ENCODE results near the gene PITPNB.

PITPNB gene

GRCh38 chr22:27814993-27815392 is 104.1 kb downstream of the PITPNB start:
- Histone ChIP-seq H4K20me1 (ENCODE audit: insufficient read depth) (no peaks in the 10 kb centered on the region), H3K4me1 (ENCODE audit: low read depth, poor library complexity, severe bottlenecking) (no peaks in the 10 kb centered on the region), H3K79me2 (ENCODE audit: insufficient read depth, low read depth) (no peaks in the 10 kb centered on the region), H3K4me3 (IDR thresholded peaks at IDR 0.05; ENCODE audit: insufficient read depth, low read depth, low read length) (no peak overlapping the region), H3K9ac (no peak overlapping the region), H3K27me3 (ENCODE audit: insufficient read depth, low read depth) (no peaks in the 10 kb centered on the region), H3K27ac (no peak overlapping the region), H3K4me2 (no peak overlapping the region), H3K36me3 (ENCODE audit: insufficient read depth) (no peaks in the 10 kb centered on the region), H2AFZ (ENCODE audit: low read depth) (no peak overlapping the region)
- TF ChIP-seq CTCF (conservative IDR thresholded peaks at IDR 0.05; ENCODE audit: low read depth, low read length), result no peak

GRCh38 chr22:27811778-27812177 is 107.3 kb downstream of the PITPNB start:
- no peak for TF ChIP-seq CTCF (conservative IDR thresholded peaks at IDR 0.05; ENCODE audit: low read depth, low read length)
- Histone ChIP-seq H3K27ac (no peak overlapping the region), H3K36me3 (ENCODE audit: insufficient read depth) (no peaks in the 10 kb centered on the region), H2AFZ (ENCODE audit: low read depth) (no peak overlapping the region), H3K79me2 (ENCODE audit: insufficient read depth, low read depth) (no peaks in the 10 kb centered on the region), H3K27me3 (ENCODE audit: insufficient read depth, low read depth) (no peaks in the 10 kb centered on the region), H3K9ac (no peak overlapping the region), H3K4me3 (IDR thresholded peaks at IDR 0.05; ENCODE audit: insufficient read depth, low read depth, low read length) (no peak overlapping the region), H3K4me1 (ENCODE audit: low read depth, poor library complexity, severe bottlenecking) (no peaks in the 10 kb centered on the region), H4K20me1 (ENCODE audit: insufficient read depth) (no peaks in the 10 kb centered on the region), H3K4me2 (no peak overlapping the region)

GRCh38 chr22:27810609-27811151 is 108.4 kb downstream of the PITPNB start:
- H3K9ac ChIP-seq, result no peak overlapping the region
- H3K27me3 ChIP-seq (ENCODE audit: insufficient read depth, low read depth), result no peaks in the 10 kb centered on the region
- H3K4me3 ChIP-seq (IDR thresholded peaks at IDR 0.05; ENCODE audit: insufficient read depth, low read depth, low read length), result no peak overlapping the region
- no peak overlapping the region for H3K4me2 ChIP-seq
- H3K4me1 ChIP-seq (ENCODE audit: low read depth, poor library complexity, severe bottlenecking), result no peaks in the 10 kb centered on the region
- no peak for TF ChIP-seq CTCF (conservative IDR thresholded peaks at IDR 0.05; ENCODE audit: low read depth, low read length)
- H4K20me1 ChIP-seq (ENCODE audit: insufficient read depth), result no peaks in the 10 kb centered on the region
- H2AFZ ChIP-seq (ENCODE audit: low read depth), result no peak overlapping the region
- H3K27ac ChIP-seq, result no peak overlapping the region
- H3K36me3 ChIP-seq (ENCODE audit: insufficient read depth), result no peaks in the 10 kb centered on the region
- H3K79me2 ChIP-seq (ENCODE audit: insufficient read depth, low read depth), result no peaks in the 10 kb centered on the region

- no peak for TF ChIP-seq CTCF (conservative IDR thresholded peaks at IDR 0.05; ENCODE audit: low read depth, low read length)
- Histone ChIP-seq H3K9ac (no peak overlapping the region), H3K4me3 (IDR thresholded peaks at IDR 0.05; ENCODE audit: insufficient read depth, low read depth, low read length) (no peak overlapping the region), H3K36me3 (ENCODE audit: insufficient read depth) (no peaks in the 10 kb centered on the region), H3K79me2 (ENCODE audit: insufficient read depth, low read depth) (no peaks in the 10 kb centered on the region), H3K27me3 (ENCODE audit: insufficient read depth, low read depth) (no peaks in the 10 kb centered on the region), H4K20me1 (ENCODE audit: insufficient read depth) (no peaks in the 10 kb centered on the region), H2AFZ (ENCODE audit: low read depth) (no peak overlapping the region), H3K27ac (no peak overlapping the region), H3K4me1 (ENCODE audit: low read depth, poor library complexity, severe bottlenecking) (no peaks in the 10 kb centered on the region), H3K4me2 (no peak overlapping the region)
Measured at GRCh38 chr22:27809700-27810608, 109.1 kb downstream of the PITPNB start.

Measured in KMS-11 (cell line).